DMS114 treated with DMSO at 0.1 percent for 48 hours (cell line): ENCODE results near the gene PRKCA.
"Not testable (repeated sequence)": the region's sequence is repeated elsewhere in the genome, so short reads cannot be mapped to it uniquely, and the experiment has no call there.

ENCODE experiments used
- DNase-seq: peaks from one replicate; lab custom pipeline; 2025; ENCODE audit not compliant: unreplicated experiment; lab: John Stamatoyannopoulos, UW

PRKCA gene

GRCh38 chr17:66324381-66325004 lies 22.1 kb downstream of the PRKCA start:
- DNase-seq: not testable (repeated sequence)

DNA sequence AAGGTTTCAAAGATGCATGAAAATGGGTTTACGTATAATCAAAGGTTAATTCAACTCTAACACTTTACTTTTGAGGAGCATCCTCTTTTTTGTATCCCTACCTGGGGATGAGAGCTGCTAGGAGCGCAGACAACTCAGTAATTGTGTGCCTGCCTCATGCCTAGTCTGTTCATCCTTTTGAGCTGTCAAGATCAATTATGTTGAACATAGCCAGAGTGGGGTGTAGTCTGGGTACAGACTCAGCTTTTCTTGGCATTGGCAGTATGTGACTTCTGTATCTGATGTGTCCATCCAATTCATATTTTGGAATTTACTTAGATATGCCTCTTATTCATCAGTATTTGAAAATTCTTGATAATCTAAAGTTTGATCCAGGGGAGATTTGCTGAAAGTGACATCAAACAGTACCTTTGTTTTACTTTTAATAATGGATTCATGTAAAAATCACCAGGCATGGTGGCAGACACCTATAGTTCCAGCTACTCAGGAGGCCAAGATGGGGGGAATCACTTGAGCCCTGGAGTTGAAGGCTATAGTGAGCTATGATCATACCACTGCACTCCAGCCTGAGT lies 24.1 kb downstream of the PRKCA start:
- no peak for DNase-seq

DNA sequence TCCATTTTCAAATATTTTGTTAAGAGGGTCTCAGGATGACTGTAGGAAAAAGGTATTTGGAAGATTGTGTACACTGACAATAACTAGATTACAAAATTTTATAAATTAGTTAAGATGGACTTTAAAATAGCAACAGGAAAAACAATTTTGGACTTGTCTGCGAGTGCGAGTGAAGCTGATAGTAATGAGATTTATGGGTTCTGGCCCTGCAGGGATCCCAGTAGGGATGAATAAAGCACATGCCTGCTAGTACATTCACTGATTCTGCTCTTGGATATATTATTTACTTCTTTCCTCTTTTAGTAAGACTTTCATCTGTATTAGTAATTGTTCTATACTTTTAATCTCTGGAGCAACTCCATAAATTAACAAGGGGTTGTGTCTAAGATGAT lies 28.2 kb downstream of the PRKCA start:
- DNase-seq: no peak

- no peak for DNase-seq
Observed at GRCh38 chr17:66331038-66331816, 28.8 kb downstream of the PRKCA start.

GRCh38 chr17:66335797-66336196 lies 33.4 kb downstream of the PRKCA start:
- DNase-seq: no peak

- no peak for DNase-seq
Observed at GRCh38 chr17:66337268-66337667, 34.9 kb downstream of the PRKCA start.

DNA sequence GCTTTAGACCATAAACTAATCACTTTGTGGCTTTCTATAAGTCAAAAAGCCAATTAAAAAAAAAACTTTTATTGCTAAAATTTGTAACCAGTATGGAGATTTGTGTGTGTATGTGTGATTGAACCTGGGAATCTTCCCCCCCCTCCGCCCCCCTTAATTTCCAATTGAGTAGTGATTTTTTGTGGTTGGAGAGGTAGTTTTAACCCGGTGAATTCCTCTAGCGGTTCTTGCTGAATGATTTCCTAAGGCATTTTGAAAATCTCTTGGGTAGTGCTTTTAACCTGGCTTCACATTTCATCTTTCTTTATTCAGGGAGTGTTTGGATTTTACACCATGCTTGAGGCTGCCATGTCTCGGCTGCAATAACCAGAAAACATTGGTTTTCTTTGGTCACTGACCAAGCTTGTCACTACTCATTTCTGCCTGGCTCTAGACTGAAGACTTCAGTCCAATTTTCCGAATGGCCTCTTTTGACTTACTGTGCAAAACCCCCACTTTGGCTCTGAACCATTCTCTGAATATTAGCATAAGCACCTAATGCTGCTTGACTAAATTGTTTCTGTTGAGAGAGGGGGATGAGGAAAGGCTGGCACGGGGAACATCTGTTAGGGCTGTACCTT lies 35.6 kb downstream of the PRKCA start:
- no peak for DNase-seq

- DNase-seq: no peak
Observed at GRCh38 chr17:66338937-66339336, 36.5 kb downstream of the PRKCA start.

DNA sequence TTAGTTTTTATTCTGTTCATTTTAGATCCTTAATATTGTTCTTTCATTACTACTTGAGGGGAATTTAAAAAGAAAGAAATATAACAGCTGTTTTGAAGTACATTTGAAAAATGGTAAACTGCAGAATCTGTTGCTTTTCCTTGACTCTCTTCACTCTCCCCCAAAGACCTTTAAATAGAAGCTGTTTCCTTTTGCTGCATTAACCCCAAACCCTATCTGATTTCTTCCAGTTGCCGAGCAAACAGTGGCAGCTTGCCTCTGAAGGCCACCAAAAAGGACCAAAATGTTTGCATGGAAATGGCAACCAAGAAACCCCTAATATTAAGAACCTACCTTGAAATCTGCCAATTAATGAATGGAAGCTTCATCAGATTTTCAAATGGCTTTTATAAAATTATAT lies 37.1 kb downstream of the PRKCA start:
- DNase-seq: no peak

GRCh38 chr17:66340720-66341119 lies 38.3 kb downstream of the PRKCA start:
- no peak for DNase-seq

- no peak for DNase-seq
Observed at GRCh38 chr17:66341462-66341861, 39.0 kb downstream of the PRKCA start.

DNA sequence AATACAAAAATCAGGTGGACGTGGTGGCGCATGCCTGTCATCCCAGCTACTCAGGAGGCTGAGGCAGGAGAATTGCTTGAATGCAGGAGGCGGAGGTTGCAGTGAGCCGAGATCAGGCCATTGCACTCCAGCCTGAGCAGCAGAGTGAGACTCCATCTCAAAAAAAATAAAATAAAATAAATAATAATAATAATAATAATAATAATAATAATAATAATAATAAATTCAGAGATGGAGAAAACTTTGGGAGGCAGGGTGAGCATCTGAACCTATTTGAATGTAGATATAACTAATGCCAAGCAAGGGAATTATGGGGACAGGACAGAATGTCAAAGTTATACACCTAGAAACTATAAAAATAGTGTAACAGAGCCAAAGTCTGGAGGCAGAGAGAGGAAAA lies 39.9 kb downstream of the PRKCA start:
- DNase-seq: not testable (repeated sequence)

DNA sequence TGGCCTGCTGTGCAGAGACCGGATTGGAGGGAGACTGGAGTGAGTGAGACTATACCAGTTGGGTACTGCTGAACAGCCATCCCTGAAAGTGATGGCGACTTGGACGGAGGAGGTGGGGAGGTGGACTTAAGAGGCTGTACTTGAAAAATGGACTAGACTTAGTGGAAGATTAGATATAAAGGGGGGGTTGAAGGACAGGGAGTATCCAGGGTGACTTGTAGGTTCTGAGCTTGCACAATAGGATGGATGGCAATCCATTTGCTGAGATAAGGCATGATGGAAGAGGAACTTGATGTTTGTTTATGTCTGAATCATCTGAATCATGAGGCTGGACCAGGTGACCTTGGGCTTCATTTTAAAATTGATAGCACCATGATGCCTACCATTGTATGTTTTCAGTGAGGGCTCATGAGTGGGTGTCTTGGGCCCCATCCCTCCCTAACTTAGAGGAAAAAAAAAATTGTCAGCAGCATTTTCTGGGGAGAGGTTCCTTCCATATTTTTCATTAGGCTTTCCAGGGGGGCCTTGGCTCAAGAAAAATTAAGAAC lies 41.2 kb downstream of the PRKCA start:
- no peak for DNase-seq

DNA sequence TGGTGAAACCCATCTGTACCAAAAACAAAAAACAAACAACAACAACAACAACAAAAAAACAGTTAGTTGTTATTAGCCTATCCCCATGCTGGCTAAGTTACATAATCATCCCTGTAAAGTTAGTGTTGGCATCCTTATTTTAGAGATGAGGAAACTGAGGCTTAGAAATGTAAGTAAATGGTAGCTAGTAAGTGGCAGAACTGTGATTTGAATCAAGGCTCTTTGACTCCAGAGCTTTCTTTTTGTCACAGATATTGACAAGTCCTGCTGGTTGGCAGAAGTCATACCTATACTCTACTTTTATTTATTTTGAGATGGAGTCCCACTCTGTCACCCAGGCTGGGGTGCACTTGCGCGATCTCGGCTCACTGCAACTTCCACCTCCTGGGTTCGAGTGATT lies 42.1 kb downstream of the PRKCA start:
- DNase-seq: no peak

- DNase-seq: no peak
Observed at GRCh38 chr17:66345264-66345663, 42.9 kb downstream of the PRKCA start.

- DNase-seq: not testable (repeated sequence)
Observed at GRCh38 chr17:66345949-66346638, 43.7 kb downstream of the PRKCA start.

DNA sequence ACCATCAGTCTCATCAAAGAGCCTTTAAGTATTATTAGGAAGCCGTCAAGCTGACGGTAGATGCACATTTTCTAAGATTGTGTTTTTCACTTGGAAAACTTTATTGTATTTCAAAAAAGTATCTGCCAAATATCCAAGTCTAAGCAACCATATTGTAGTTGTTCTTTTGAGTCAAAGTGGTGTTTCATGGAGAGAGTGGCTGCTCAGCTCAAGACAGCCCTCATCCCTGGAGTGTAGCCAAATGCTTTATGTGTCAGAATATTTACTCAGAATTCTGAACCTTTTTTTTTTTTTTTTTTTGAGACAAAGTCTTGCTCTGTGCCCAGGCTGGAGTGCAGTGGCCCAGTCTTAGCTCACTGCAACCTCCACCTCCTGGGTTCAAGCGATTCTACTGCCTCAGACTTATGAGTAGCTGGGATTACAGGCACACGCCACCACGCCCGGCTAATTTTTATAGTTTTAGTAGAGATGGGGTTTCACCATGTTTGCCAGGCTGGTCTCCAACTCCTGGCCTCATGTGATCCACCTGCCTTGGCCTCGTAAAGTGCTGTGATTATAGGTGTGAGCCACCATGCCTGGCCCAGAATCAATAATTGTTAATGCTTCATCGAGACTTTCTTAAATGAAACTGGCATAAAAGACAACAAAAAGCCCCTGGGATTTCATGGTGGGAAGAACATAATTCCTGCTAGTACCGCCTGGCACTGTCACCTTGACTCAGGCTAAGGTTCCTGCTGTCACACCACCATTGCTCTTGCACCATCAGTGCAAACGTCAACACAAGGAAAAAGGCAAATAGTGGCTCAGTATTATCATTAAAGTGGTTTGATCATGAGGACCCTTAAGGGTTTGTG lies 45.5 kb downstream of the PRKCA start:
- DNase-seq: no peak

- no peak for DNase-seq
Observed at GRCh38 chr17:66348584-66349165, 46.3 kb downstream of the PRKCA start.

DNA sequence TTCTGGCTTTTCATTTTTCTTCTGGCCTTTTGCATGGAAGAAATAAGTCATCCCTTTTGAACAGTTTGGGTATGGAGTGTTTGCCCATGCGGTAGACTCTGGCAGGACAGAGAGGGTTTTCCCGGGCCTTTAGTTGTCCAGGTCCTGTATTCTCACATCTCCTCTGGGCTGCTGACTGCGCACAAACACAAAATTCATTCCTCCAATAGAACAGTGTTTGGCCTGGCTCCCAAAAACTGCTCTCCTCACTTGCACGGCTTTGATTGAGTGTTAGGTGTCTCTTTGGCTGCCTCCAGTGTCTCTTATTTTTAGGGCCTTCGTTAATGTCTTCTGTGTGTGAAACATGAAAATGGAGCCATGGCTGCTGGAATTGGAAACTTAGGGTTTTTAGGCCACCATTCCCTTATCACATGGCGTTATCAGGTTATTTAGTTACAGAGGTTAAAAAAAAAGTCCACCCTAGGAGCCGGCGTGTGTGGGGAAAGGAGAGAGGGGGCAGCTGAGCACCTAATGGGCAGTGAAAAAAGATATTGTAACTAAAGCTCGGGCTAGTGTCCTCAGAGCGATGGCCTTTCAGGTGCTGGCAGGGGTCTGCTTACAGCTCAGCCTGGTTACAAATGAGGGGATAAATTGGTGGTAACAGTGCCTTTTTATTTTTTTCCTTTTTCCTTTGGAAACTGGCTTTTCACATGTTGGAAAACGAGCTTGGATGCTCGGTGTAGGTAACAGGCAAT lies 47.3 kb downstream of the PRKCA start:
- no peak for DNase-seq
